OCI-LY1 (cell line): ENCODE measurements around the gene PCGF5.

ENCODE experiments used
- CTCF ChIP-seq: fragments of 200-600 bp; sonication (generic), shearing (Covaris generic); IDR thresholded peaks from 2 replicates; pipeline ENCODE4 v1.5.1; 2017; ENCODE audit warnings: mild to moderate bottlenecking, antibody characterized with exemption, low read length, moderate library complexity, mixed read lengths
- EZH2 ChIP-seq: fragments of 200-600 bp; sonication (generic), shearing (Covaris generic); IDR thresholded peaks from 2 replicates; pipeline ENCODE4 v1.8.0; 2017; ENCODE audit warnings: borderline replicate concordance, mixed run types, mild to moderate bottlenecking, antibody characterized with exemption, low read length, moderate library complexity, mixed read lengths

- TF ChIP-seq CTCF (no peak), EZH2 (no peak)
Observed at GRCh38 chr10:91201213-91201996, 19.1 kb upstream of the PCGF5 start.
